Nephron progenitor cell (in vitro differentiated cells): ENCODE data around the gene PCBP3.

Experiments
- DNase-seq: peaks from one replicate; pipeline ENCODE4 v3.0.0; 2021
- H3K27ac Mint-ChIP-seq: 2 replicates; pipeline ENCODE4 v1.8.0; 2021; ENCODE audit warnings: mild to moderate bottlenecking, moderate library complexity, mixed read lengths
- H3K27me3 Mint-ChIP-seq: 2 replicates; pipeline ENCODE4 v1.8.0; 2021; ENCODE audit warnings: mild to moderate bottlenecking, low read depth, mixed read lengths; ENCODE audit not compliant: poor library complexity
- H3K36me3 Mint-ChIP-seq: 2 replicates; pipeline ENCODE4 v1.8.0; 2021; ENCODE audit warnings: low read depth, mixed read lengths
- H3K4me1 Mint-ChIP-seq: 2 replicates; pipeline ENCODE4 v1.8.0; 2021; ENCODE audit warnings: mixed read lengths
- H3K4me3 Mint-ChIP-seq: 2 replicates; pipeline ENCODE4 v1.8.0; 2021; ENCODE audit warnings: mild to moderate bottlenecking, moderate library complexity, mixed read lengths
- H3K9me3 Mint-ChIP-seq: 2 replicates; pipeline ENCODE4 v1.8.0; 2021; ENCODE audit warnings: mild to moderate bottlenecking, moderate library complexity, mixed read lengths
- TF ChIP-seq, protein P1 (sequence below): fragments of 200-600 bp; sonication (generic); IDR thresholded peaks from 2 replicates; pipeline ENCODE4 v1.5.0; 2021; ENCODE audit warnings: antibody characterized with exemption

The PCBP3 gene

DNA sequence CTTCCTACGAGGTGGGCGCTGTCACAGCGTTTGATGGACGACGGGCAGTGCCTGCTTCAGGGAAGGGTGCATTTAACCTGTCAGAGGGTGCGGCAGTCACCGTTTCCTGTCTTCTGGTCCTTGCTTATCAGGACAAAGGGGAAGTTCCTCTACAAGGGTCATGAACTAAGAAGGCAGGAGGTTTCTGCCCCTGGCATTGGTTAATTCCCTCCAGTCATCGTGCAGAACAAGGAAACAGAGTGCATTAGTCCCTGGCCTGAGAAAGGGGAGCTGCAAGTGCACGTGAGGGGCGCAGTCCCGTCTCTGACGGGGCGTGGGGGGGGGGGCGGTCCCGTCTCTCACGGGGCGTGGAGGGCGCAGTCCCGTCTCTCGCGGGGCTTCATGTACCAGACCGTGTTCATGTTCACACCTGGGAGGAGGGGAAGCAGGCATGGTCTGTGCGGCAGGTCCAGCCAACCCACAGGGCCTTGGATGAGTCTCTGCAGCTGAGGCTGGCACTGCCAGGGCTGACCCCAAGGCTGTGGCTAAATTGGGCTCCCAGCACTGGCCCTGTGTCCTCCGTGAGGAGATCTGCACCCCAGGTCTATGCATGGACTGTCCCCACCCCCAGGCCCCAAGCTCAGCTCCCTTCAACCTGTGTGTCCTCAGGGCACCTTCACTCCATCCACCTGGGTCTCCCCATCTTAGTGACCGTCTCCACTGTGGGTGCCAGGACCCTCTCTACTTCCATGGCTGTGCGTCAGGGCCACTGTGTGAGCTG, 248.8 kb downstream of the PCBP3 start:
- Mint-ChIP-seq H3K9me3 (no peaks in the 10 kb centered on the region), H3K4me3 (no peak overlapping the region)

DNA sequence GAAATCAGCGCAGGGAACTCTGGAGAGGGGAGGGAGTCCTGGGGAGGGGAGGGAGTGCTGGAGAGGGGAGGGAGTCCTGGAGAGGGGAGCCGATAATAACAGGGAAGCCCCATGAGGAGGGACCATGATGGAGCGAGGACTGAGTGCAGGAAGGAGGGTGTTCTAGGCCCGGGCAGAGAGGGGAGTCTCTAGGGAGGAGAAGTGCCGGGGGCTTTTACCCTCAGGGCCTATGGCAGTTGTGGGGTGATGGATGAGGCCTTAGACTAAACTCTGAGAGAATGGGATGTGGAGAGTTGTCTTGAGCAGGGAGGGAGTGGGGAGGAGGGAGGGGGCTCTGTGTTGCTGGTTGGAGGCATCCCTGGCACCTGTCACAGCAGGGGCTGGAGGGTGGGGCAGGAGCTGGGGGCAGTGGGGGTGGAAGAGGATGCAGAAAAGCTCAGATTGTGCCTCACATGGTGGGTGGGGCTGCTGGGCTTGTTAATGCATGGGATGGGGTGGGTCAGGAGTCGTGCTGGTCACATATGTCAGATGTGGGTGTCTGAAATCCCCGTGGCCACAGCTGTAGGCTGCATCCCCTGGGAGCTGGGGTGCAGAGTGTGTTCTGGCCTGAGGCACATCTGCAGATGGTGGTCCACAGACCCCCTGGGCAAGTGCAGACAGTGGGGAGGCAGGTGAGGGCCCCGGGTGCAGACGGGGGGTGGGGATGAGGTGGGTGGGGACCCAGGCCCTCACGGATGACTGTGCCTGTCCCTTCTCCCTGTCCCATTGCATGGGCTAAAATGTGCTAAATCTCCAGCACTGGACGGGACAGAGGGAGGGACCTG, 249.6 kb downstream of the PCBP3 start:
- no peak overlapping the region for H3K4me3 Mint-ChIP-seq
- H3K4me1 Mint-ChIP-seq: peaks cover 67% of the 10 kb centered on the region
- DNase-seq: no peak
- H3K27me3 Mint-ChIP-seq: peaks cover 24% of the 10 kb centered on the region
- TF ChIP-seq, protein P1, sequence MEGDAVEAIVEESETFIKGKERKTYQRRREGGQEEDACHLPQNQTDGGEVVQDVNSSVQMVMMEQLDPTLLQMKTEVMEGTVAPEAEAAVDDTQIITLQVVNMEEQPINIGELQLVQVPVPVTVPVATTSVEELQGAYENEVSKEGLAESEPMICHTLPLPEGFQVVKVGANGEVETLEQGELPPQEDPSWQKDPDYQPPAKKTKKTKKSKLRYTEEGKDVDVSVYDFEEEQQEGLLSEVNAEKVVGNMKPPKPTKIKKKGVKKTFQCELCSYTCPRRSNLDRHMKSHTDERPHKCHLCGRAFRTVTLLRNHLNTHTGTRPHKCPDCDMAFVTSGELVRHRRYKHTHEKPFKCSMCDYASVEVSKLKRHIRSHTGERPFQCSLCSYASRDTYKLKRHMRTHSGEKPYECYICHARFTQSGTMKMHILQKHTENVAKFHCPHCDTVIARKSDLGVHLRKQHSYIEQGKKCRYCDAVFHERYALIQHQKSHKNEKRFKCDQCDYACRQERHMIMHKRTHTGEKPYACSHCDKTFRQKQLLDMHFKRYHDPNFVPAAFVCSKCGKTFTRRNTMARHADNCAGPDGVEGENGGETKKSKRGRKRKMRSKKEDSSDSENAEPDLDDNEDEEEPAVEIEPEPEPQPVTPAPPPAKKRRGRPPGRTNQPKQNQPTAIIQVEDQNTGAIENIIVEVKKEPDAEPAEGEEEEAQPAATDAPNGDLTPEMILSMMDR: no peak
- no peak overlapping the region for H3K27ac Mint-ChIP-seq
- no peaks in the 10 kb centered on the region for H3K9me3 Mint-ChIP-seq
- no peaks in the 10 kb centered on the region for H3K36me3 Mint-ChIP-seq

More for the DNA sequence above, 248.8 kb downstream of the PCBP3 start:
- H3K36me3 Mint-ChIP-seq: no peaks in the 10 kb centered on the region
- peaks cover 73% of the 10 kb centered on the region for H3K4me1 Mint-ChIP-seq
- TF ChIP-seq, protein P1: no peak
- peaks cover 29% of the 10 kb centered on the region for H3K27me3 Mint-ChIP-seq
- H3K27ac Mint-ChIP-seq: no peak overlapping the region
- DNase-seq: no peak

DNA sequence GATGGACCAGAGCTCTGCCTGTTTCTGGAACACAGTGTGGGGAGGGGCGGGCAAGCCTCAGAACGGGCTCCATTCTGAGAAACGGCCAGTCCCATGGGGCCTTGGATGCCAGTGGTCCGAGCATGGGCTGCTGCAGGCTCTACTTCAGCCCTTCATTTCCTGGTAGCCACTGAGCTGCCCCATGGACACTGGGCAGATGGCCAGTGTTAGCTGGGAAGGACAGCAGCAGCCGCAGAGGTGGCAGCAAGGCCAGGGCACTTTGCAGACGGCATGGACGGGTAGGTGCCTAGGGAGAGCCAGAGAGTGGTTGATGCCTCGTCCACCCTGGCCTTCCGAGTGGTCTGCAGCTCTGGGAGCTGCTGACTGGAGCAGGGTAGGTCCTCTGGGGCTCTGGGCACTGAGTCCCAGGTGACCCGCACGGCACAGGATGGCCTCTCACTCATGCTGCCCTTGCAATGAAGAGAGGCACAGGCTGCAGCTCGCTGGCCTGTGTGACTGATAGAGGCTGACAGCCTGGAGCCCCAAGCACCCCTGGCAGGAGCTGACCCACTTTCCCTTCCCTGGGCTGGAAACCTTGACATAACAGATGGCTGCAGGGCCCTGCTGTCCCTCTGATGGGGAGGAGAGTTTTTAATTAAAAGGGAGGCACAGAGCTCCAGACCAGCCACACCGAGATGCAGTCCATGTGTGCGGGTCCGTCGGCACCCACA, 250.4 kb downstream of the PCBP3 start:
- peaks cover 61% of the 10 kb centered on the region for H3K4me1 Mint-ChIP-seq
- TF ChIP-seq, protein P1: no peak
- H3K9me3 Mint-ChIP-seq: no peaks in the 10 kb centered on the region
- DNase-seq: no peak
- H3K27me3 Mint-ChIP-seq: peaks cover 27% of the 10 kb centered on the region
- no peak overlapping the region for H3K4me3 Mint-ChIP-seq
- no peak overlapping the region for H3K27ac Mint-ChIP-seq
- no peaks in the 10 kb centered on the region for H3K36me3 Mint-ChIP-seq

DNA sequence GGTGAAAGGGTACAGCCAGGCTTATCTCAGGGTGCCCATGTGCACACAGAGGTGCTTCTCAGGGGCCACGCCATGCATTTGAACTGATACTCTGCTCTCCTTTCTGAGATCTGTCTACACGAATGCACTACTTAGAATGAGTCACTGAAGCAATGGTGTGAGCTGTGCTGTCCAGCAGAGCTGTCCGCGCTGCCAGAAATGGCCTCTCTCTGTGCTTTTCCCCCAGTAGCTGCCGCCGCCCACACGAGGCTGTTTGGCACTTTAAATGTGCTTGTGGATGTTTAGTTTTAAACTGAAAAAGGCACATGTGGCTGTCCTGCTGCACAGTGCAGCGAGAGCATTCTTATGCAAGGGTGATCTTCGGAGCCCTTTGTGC, 250.9 kb downstream of the PCBP3 start:
- Mint-ChIP-seq H3K9me3 (no peaks in the 10 kb centered on the region), H3K36me3 (no peaks in the 10 kb centered on the region), H3K4me3 (no peak overlapping the region), H3K27ac (no peak overlapping the region), H3K4me1 (peaks cover 56% of the 10 kb centered on the region), H3K27me3 (peaks cover 28% of the 10 kb centered on the region)
- DNase-seq: no peak
- TF ChIP-seq, protein P1: no peak

DNA sequence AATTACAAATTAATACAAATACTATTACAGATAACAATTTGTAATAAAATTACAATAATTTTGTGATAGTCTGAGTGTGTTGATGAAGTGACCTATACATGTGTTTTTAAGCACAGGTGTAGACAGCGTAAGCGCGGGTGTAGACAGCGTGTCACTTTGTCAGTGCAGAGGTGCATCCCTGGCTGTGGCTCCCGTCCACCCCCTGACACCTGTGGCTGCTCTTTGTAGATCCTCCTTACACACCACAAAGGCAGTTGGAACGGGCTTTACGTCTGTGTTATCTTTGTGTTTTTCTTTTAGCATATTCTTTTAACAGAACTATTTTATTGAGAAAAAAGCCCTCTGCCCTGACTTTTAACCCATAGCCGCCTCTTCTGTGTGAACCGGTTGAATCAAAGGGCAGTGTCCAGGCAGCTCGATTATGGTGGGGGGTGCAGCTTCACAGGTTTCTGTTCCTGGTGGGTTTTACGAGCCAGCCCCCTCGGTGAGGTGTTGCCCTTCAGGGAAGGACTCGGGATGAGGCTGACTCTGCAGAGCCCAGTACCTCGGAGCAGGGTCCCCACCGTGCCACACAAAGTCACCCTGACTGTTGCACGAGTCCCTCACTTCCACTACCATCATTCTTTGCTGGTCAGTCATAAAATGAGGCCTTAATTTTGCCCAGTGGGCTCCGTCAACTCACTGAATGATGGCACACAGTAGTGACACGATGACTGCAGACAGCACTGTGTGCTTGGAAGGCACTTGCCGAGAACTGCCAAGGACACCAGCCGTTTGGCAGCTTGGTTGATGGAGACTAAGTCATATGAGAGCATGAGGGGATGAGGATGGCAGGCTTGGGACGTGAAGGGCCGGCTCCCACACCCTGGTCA, 251.6 kb downstream of the PCBP3 start:
- no peaks in the 10 kb centered on the region for H3K36me3 Mint-ChIP-seq
- H3K27me3 Mint-ChIP-seq: peaks cover 28% of the 10 kb centered on the region
- peaks cover 49% of the 10 kb centered on the region for H3K4me1 Mint-ChIP-seq
- no peak overlapping the region for H3K4me3 Mint-ChIP-seq
- no peak for DNase-seq
- H3K9me3 Mint-ChIP-seq: no peaks in the 10 kb centered on the region
- TF ChIP-seq, protein P1: no peak
- H3K27ac Mint-ChIP-seq: no peak overlapping the region
